Liver (tissue), 3 donors: Measurements from ENCODE around the gene KRT71.

Source experiments
- CTCF ChIP-seq: fragments of 150-350 bp; IDR thresholded peaks from 2 replicates; pipeline ENCODE4 v1.5.1; 2017; ENCODE audit warnings: improper control_type of control experiment, low read depth, low read length; ENCODE audit not compliant: missing input control
- RAD21 ChIP-seq, 2 donors: IDR thresholded peaks; 2 replicates each; pipeline ENCODE4 v1.6.1; 2016; ENCODE audit warnings: antibody characterized with exemption in 2 of 2, mild to moderate bottlenecking in 2 of 2
- TAF1 ChIP-seq: conservative IDR thresholded peaks from 2 replicates; pipeline ENCODE4 v1.6.1; 2016; ENCODE audit warnings: antibody characterized with exemption, mild to moderate bottlenecking
- YY1 ChIP-seq: IDR thresholded peaks from 2 replicates; pipeline ENCODE4 v1.6.1; 2016; ENCODE audit warnings: antibody characterized with exemption, mild to moderate bottlenecking
- donor health status: healthy.
- donor health status: healthy.

DNA sequence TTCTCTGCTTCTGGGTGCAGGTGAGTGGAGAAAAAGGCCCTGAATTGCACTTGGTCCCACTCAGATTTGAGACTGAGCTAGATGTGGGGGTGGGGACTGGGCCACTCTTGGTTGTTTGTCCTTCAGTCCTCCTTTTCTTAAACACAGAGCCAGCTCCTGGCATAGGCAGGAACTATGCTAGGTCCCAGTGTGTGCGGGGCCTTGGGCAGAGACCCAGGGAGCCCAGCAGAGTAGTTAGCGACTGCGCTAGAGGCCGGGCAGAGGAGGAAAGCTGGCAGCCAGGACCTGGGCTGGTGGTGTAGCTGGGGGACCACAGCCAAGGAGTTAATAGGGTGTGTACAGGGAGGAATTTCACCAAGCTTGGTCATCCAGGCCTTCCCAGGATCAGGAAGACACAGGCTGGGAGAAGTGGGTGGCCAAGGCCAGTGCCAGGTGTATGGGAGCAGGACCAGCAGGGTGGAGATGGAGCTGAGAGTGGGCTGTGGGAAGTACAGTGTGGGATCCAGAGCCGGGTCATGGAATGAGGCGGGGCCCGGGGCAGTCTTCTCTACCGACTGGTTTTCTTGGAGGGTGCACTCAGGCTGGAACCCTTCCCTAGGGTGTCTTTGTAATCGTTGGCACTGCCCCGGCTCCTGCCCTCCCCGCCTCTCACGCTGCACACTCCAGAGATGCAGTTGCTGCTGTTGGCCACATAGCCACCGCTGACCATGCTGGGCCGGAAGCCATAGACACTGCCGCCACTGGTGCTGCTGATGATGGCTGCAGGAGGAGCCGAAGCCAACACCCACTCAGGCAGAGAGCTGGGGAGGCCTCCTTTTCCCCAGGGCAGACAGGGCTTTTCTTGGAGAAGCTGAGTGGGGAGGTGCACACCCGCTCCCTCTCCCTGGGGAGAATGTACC is 8.7 kb downstream of the KRT71 start:
- TF ChIP-seq TAF1 (no peak), CTCF (no peak), RAD21 (IDR thresholded peaks at IDR 0.05) (no peak), YY1 (no peak)
